Testis (tissue), 3 donors: ENCODE measurements around the gene GHRHR. TPM values are rescaled to one million over a fixed set of nuclear protein-coding genes. Genes with fewer than 3 reads are reported as not detected.

Experiments used
- DNase-seq: peaks from one replicate; pipeline ENCODE4 v3.0.0-alpha.2; 2019
- H3K27ac ChIP-seq, 2 donors: fragments of 200-600 bp; sonication (generic); one replicate each; pipeline ENCODE4 v1.5.1; 2019
- H3K27me3 ChIP-seq: fragments of 200-600 bp; sonication (generic); one replicate; pipeline ENCODE4 v1.5.1; 2019
- H3K36me3 ChIP-seq: fragments of 200-600 bp; sonication (generic); one replicate; pipeline ENCODE4 v1.5.1; 2017; ENCODE audit warnings: low read depth; ENCODE audit errors: missing control alignments
- H3K4me1 ChIP-seq: fragments of 200-600 bp; sonication (generic); one replicate; pipeline ENCODE4 v1.5.1; 2019
- H3K4me3 ChIP-seq, 2 donors: fragments of 200-600 bp; sonication (generic); one replicate each; pipeline ENCODE4 v1.5.1; 2017 to 2019
- H3K9me3 ChIP-seq: fragments of 200-600 bp; sonication (generic); one replicate; pipeline ENCODE4 v1.5.1; 2017
- POLR2A ChIP-seq: fragments of 450-650 bp; IDR thresholded peaks from one replicate; pipeline ENCODE4 v1.6.1; 2017; ENCODE audit warnings: antibody characterized with exemption, mild to moderate bottlenecking, moderate library complexity
- WGBS, 2 donors: methylation state at CpG; one replicate each; pipeline ENCODE4 v1.1.5; 2018; 5-methylcytosine and 5-hydroxymethylcytosine counted together
- intact Hi-C: fragments of 100-400 bp; cut with DNase I; formaldehyde crosslinking; loops from one replicate; pipeline ENCODE4 v1.15.1; 2023; ENCODE audit warnings: low total_unique reads
- polyA plus RNA-seq: library from polyadenylated mRNA; stranded (reverse); fragments of 350-450 nt; fragmentation: Illumina TruSeq; extraction: RNeasy Lipid Tissue Mini Kit (QIAGEN cat#74804); gene quantifications from one replicate; pipeline ENCODE4 v1.2.3, GENCODE V29; 2014; ENCODE audit warnings: low read depth, low replicate concordance; ENCODE audit not compliant: insufficient read depth
- total RNA-seq, 2 donors: library from RNA; depleted of rRNA; stranded (reverse); fragments of >200 nt; gene quantifications; one replicate each; pipeline ENCODE4 v1.2.3, GENCODE V29; 2016
- TF ChIP-seq, protein P1 (sequence below), 3 experiments: fragments of 450-650 bp in 2 of 3; fragments of 200-600 bp in 1 of 3; sonication (generic) in 1 of 3; IDR thresholded peaks; one replicate each; pipeline ENCODE4 v1.5.1; 2016 to 2019; ENCODE audit warnings: antibody characterized with exemption in 3 of 3, mild to moderate bottlenecking in 2 of 3, moderate library complexity in 1 of 3

Gene GHRHR
- total and polyA plus RNA-seq, 3 donors from 2014 or later = 1.4 to 3.6 (median 2.1) TPM

GRCh38 chr7:31003721-31004120 is 40.0 kb downstream of the GHRHR start:
- Histone ChIP-seq H3K9me3 (no peaks in the 10 kb centered on the region), H3K27ac (no peak overlapping the region), H3K4me1 (no peaks in the 10 kb centered on the region), H3K36me3 (no peaks in the 10 kb centered on the region), H3K27me3 (no peaks in the 10 kb centered on the region), H3K4me3 (no peak overlapping the region)
- no peak for DNase-seq
- 93 to 97% methylated on average over 6 of the region's 6 CpGs for WGBS, 2 donors
- intact Hi-C loops = no loop called here
- TF ChIP-seq, protein P1, sequence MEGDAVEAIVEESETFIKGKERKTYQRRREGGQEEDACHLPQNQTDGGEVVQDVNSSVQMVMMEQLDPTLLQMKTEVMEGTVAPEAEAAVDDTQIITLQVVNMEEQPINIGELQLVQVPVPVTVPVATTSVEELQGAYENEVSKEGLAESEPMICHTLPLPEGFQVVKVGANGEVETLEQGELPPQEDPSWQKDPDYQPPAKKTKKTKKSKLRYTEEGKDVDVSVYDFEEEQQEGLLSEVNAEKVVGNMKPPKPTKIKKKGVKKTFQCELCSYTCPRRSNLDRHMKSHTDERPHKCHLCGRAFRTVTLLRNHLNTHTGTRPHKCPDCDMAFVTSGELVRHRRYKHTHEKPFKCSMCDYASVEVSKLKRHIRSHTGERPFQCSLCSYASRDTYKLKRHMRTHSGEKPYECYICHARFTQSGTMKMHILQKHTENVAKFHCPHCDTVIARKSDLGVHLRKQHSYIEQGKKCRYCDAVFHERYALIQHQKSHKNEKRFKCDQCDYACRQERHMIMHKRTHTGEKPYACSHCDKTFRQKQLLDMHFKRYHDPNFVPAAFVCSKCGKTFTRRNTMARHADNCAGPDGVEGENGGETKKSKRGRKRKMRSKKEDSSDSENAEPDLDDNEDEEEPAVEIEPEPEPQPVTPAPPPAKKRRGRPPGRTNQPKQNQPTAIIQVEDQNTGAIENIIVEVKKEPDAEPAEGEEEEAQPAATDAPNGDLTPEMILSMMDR (IDR thresholded peaks at IDR 0.05) = no peak
- TF ChIP-seq POLR2A = no peak

DNA sequence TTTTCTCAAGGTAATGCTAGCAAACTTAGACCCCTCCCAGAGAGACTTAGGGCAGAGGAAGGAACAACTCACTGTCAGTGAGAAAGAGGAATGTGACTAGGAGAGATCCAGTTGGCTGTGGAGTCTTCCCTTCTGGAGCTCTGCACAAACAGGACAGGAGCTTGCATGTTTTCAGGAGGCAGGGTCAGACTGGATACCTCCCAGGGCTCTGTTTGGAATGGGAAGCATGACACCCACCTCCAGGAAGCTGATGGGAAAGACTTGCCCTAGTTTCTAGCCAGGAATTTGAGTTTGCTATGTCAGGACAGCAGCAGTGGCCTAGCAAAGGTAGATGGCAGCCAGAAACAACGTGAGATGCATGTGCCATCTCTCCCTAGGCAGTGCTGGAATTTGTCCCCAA is 40.6 kb downstream of the GHRHR start:
- intact Hi-C loops = no loop called here
- Histone ChIP-seq H3K36me3 (no peaks in the 10 kb centered on the region), H3K4me3 (no peak overlapping the region), H3K9me3 (no peaks in the 10 kb centered on the region), H3K27ac (no peak overlapping the region), H3K4me1 (no peaks in the 10 kb centered on the region), H3K27me3 (no peaks in the 10 kb centered on the region)
- no peak for DNase-seq
- WGBS, 2 donors = 79 to 80% methylated on average over 1 of the region's 1 CpG
- TF ChIP-seq, protein P1 (IDR thresholded peaks at IDR 0.05) = no peak
- no peak for TF ChIP-seq POLR2A

DNA sequence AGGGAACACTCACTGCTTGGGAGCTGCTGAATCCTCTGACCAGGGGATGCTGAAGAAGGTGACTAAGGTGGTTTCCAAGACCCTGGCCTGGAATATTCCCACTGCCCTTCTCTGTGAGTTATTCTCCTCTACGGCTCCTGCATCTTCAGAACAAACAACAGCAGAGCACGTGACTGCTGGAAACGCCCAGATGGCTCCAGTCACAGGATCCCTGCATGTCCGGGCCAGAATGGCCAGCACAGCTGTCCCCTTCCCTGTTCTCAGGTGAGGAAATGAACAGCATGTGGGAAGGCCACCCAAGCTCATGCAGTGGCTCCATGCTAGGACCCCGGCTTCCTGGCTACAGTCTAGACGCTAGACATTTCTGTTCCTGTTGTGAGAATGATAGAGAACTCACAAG is 43.1 kb downstream of the GHRHR start:
- H3K4me1 ChIP-seq = no peaks in the 10 kb centered on the region
- H3K36me3 ChIP-seq = no peaks in the 10 kb centered on the region
- H3K9me3 ChIP-seq = no peaks in the 10 kb centered on the region
- no peak overlapping the region for H3K27ac ChIP-seq
- 72 to 84% methylated on average over 6 of the region's 6 CpGs for WGBS, 2 donors
- no peak overlapping the region for H3K4me3 ChIP-seq
- no peak for DNase-seq
- TF ChIP-seq, protein P1 (IDR thresholded peaks at IDR 0.05) = no peak
- TF ChIP-seq POLR2A = no peak
- H3K27me3 ChIP-seq = no peaks in the 10 kb centered on the region
- intact Hi-C loops = no loop called here

DNA sequence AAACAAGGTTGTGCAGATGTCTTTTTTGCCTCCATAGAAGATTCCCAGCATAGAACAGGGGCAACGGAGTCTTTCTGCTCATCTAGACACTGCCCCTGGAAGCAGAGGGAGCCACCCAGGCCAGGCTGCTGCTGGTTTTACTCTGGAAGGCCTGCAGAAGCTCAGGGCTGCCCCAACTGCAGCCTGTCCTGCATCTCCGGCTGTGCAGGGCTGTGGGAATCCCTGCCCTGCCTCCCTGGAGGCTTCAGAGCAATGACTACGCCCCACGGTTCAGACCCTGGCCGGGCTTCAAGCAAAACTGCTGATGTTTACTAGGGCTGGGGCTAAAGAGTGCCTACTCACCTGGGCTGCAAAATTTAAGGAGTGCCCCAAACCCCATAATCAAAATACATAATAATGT is 43.9 kb downstream of the GHRHR start:
- H3K27ac ChIP-seq = no peak overlapping the region
- H3K36me3 ChIP-seq = no peaks in the 10 kb centered on the region
- 38 to 64% methylated on average over 5 of the region's 5 CpGs for WGBS, 2 donors
- H3K4me1 ChIP-seq = no peaks in the 10 kb centered on the region
- no peaks in the 10 kb centered on the region for H3K9me3 ChIP-seq
- no peaks in the 10 kb centered on the region for H3K27me3 ChIP-seq
- intact Hi-C loops = no loop called here
- TF ChIP-seq, protein P1 (IDR thresholded peaks at IDR 0.05) = no peak
- no peak for TF ChIP-seq POLR2A
- no peak for DNase-seq
- H3K4me3 ChIP-seq = no peak overlapping the region

GRCh38 chr7:31014826-31015225 is 51.1 kb downstream of the GHRHR start:
- Histone ChIP-seq H3K27ac (no peak overlapping the region), H3K9me3 (no peaks in the 10 kb centered on the region), H3K4me3 (no peak overlapping the region), H3K4me1 (no peaks in the 10 kb centered on the region), H3K36me3 (no peaks in the 10 kb centered on the region), H3K27me3 (no peaks in the 10 kb centered on the region)
- TF ChIP-seq POLR2A = no peak
- TF ChIP-seq, protein P1 (IDR thresholded peaks at IDR 0.05) = no peak
- DNase-seq = no peak
- WGBS, 2 donors = 83 to 86% methylated on average over 2 to 3 of the region's 3 CpGs
- intact Hi-C loops = no loop called here
